Measurements from ENCODE around the gene OPRM1.

DNA sequence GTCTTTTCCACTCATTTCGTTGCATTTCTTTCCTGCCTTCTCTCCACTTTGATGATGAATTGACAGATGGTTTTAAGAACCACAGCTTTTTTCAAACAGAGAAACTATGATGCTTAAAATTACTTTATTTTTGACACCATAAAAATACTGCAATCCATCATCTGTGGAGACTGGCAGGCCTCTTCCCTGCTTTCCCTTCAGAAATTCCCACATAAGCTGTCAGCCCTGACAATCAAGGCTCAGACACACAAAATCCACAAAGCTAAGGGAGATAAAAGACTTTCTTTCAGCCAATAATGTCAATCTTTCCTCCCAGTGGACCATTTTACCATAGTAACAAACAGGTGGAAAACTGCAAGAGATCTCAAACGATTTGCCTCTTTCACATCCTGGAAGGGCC, 235.1 kb downstream of the OPRM1 start:
- TF ChIP-seq, protein P1, sequence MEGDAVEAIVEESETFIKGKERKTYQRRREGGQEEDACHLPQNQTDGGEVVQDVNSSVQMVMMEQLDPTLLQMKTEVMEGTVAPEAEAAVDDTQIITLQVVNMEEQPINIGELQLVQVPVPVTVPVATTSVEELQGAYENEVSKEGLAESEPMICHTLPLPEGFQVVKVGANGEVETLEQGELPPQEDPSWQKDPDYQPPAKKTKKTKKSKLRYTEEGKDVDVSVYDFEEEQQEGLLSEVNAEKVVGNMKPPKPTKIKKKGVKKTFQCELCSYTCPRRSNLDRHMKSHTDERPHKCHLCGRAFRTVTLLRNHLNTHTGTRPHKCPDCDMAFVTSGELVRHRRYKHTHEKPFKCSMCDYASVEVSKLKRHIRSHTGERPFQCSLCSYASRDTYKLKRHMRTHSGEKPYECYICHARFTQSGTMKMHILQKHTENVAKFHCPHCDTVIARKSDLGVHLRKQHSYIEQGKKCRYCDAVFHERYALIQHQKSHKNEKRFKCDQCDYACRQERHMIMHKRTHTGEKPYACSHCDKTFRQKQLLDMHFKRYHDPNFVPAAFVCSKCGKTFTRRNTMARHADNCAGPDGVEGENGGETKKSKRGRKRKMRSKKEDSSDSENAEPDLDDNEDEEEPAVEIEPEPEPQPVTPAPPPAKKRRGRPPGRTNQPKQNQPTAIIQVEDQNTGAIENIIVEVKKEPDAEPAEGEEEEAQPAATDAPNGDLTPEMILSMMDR (optimal IDR thresholded peaks at IDR 0.05 in 1 of 3, IDR thresholded peaks at IDR 0.05 in 1 of 3, conservative IDR thresholded peaks at IDR 0.05 in 1 of 3; ENCODE audit: extremely low read depth in 1 of 3, insufficient read depth in 2 of 3, low read length in 3 of 3) = no peak
- TF ChIP-seq EZH2 (IDR thresholded peaks at IDR 0.05; ENCODE audit: low read length) = no peak
